Fibroblast of villous mesenchyme (primary cell): ENCODE data around the gene TPBGL. TPM values are rescaled to one million over a fixed set of nuclear protein-coding genes. Genes with fewer than 3 reads are reported as not detected.

Experiments
- DNase-seq: peaks from one replicate; pipeline ENCODE4 v3.0.0-alpha.2; 2010; ENCODE audit warnings: low read depth
- H3K4me3 ChIP-seq: 2 replicates; pipeline ENCODE4 v1.5.1; 2011; ENCODE audit warnings: low read depth, mild to moderate bottlenecking, low read length
- CTCF ChIP-seq: IDR thresholded peaks from 2 replicates; pipeline ENCODE4 v1.5.1; 2012; ENCODE audit warnings: low read depth, mild to moderate bottlenecking, low read length; ENCODE audit not compliant: insufficient read depth
- total RNA-seq: library from RNA; depleted of rRNA; stranded (reverse); fragments of >200 nt; gene quantifications from 2 replicates; pipeline ENCODE4 v1.2.3, GENCODE V29; 2012

Gene TPBGL
- total RNA-seq, 1 donor = not detected

GRCh38 chr11:75264356-75264755 lies 23.8 kb downstream of the TPBGL start:
- TF ChIP-seq CTCF = no peak
- no peak overlapping the region for H3K4me3 ChIP-seq
- no peak for DNase-seq

- no peak for DNase-seq
- TF ChIP-seq CTCF = no peak
- H3K4me3 ChIP-seq = no peak overlapping the region
Measured at GRCh38 chr11:75264971-75265370, 24.4 kb downstream of the TPBGL start.

GRCh38 chr11:75265851-75266531 lies 25.4 kb downstream of the TPBGL start:
- H3K4me3 ChIP-seq = no peak overlapping the region
- no peak for TF ChIP-seq CTCF
- DNase-seq = peak; percentile 47

GRCh38 chr11:75267171-75267970 lies 26.8 kb downstream of the TPBGL start:
- no peak overlapping the region for H3K4me3 ChIP-seq
- no peak for TF ChIP-seq CTCF
- no peak for DNase-seq

GRCh38 chr11:75268626-75269366 lies 28.2 kb downstream of the TPBGL start:
- no peak for DNase-seq
- no peak overlapping the region for H3K4me3 ChIP-seq
- no peak for TF ChIP-seq CTCF

GRCh38 chr11:75269367-75269660 lies 28.7 kb downstream of the TPBGL start:
- H3K4me3 ChIP-seq = no peak overlapping the region
- TF ChIP-seq CTCF = no peak
- DNase-seq = no peak
